ENCODE results near the gene GNA12.

Gene GNA12

DNA sequence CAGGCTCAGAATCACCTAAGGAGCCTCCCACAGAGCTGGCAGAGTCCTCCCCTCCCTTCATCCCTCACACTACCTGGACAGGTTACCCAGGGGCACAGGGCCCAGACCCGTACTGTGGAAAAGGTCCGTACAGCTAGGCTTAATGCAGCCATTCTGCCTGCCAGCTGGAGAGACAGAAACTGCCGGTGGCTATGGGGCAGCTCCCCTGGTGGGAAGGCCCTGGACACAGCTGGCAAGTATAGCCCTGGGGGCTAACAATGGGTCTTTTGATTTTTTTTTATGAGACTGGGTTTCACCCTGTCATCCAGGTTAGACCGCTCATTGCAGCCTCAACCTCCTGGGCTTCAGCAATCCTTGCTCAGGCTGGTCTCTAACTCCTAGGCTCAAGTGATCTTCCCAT is 68.3 kb downstream of the GNA12 start:
- Histone ChIP-seq H3K79me1 (ENCODE audit: low read depth, low read length) (peaks cover 4% of the 10 kb centered on the region), H2BK5ac (ENCODE audit: low read length) (no peak overlapping the region), H4K8ac (ENCODE audit: low read depth, low read length) (no peak overlapping the region), H4K91ac (ENCODE audit: low read depth, low read length, poor library complexity) (no peak overlapping the region), H2AK5ac (ENCODE audit: low read depth, low read length) (no peak overlapping the region), H2BK15ac (ENCODE audit: low read length) (no peak overlapping the region), H2BK120ac (ENCODE audit: low read depth, low read length) (no peak overlapping the region), H3K4me2 (ENCODE audit: insufficient read depth, low read length, poor library complexity, severe bottlenecking) (no peak overlapping the region), H3K18ac (ENCODE audit: low read length) (no peak overlapping the region), H3K9me3 (replicated peaks in 1 of 2; ENCODE audit: control insufficient read depth in 2 of 2, insufficient read depth in 1 of 2, low read depth in 1 of 2, low read length in 2 of 2) (peaks cover 3 to 4% of the 10 kb centered on the region in 2 donors), H2AFZ (ENCODE audit: low read length) (no peak overlapping the region), H3K27ac (replicated peaks; ENCODE audit: low read length) (no peak overlapping the region), H3K4me3 (ENCODE audit: low read length in 2 of 2) (no peak overlapping the region), H3K36me3 (replicated peaks in 1 of 2; ENCODE audit: control insufficient read depth in 2 of 2, insufficient read depth in 2 of 2, low read length in 2 of 2) (peaks cover 4 to 30% of the 10 kb centered on the region in 2 donors), H3K14ac (ENCODE audit: low read length) (no peak overlapping the region), H3K4me1 (ENCODE audit: control insufficient read depth in 2 of 2, insufficient read depth in 1 of 2, low read depth in 1 of 2, low read length in 2 of 2) (no peaks in the 10 kb centered on the region), H3K9ac (ENCODE audit: low read depth, low read length, poor library complexity) (no peak overlapping the region), H3K27me3 (ENCODE audit: control insufficient read depth in 3 of 3, insufficient read depth in 3 of 3, low read depth in 1 of 3, low read length in 3 of 3) (no peaks in the 10 kb centered on the region), H2BK12ac (ENCODE audit: low read length) (no peak overlapping the region), H3K4ac (ENCODE audit: low read length) (no peak overlapping the region), H3K23ac (ENCODE audit: low read depth, low read length, poor library complexity) (no peak overlapping the region)
- WGBS, 2 donors (ENCODE audit: extremely low coverage in 2 of 2, insufficient read length in 2 of 2, insufficient replicate concordance in 1 of 2) = no CpG with 5 or more reads among the region's 4 CpGs
- no peak for DNase-seq (ENCODE audit: low spot score)

DNA sequence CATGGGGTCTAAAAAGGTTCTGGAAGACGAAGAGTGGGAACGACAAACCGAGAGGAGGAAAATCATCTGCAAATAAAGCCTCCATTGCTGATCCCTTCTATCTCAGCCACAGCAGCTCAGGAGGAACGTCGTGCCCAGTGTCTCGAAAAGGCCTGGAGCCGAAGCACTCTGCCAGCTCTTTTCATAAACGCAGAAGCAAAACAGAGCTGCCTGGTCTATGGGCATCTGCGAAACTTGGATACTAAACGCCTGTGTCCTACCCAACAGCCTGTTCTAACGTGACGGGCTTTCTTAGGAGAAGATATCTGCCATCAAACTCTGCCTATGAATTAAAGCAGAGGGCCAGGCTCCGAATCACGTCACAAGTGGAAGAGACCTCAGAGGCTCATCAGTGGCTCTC is 68.7 kb downstream of the GNA12 start:
- Histone ChIP-seq H2AK5ac (ENCODE audit: low read depth, low read length) (no peak overlapping the region), H3K23ac (ENCODE audit: low read depth, low read length, poor library complexity) (no peak overlapping the region), H3K18ac (ENCODE audit: low read length) (no peak overlapping the region), H4K91ac (ENCODE audit: low read depth, low read length, poor library complexity) (no peak overlapping the region), H3K9me3 (replicated peaks in 1 of 2; ENCODE audit: control insufficient read depth in 2 of 2, insufficient read depth in 1 of 2, low read depth in 1 of 2, low read length in 2 of 2) (peaks cover 3 to 4% of the 10 kb centered on the region in 2 donors), H2BK15ac (ENCODE audit: low read length) (no peak overlapping the region), H3K9ac (ENCODE audit: low read depth, low read length, poor library complexity) (no peak overlapping the region), H4K8ac (ENCODE audit: low read depth, low read length) (no peak overlapping the region), H3K27me3 (ENCODE audit: control insufficient read depth in 3 of 3, insufficient read depth in 3 of 3, low read depth in 1 of 3, low read length in 3 of 3) (no peaks in the 10 kb centered on the region), H3K4me1 (ENCODE audit: control insufficient read depth in 2 of 2, insufficient read depth in 1 of 2, low read depth in 1 of 2, low read length in 2 of 2) (no peaks in the 10 kb centered on the region), H3K27ac (replicated peaks; ENCODE audit: low read length) (no peak overlapping the region), H3K4me2 (ENCODE audit: insufficient read depth, low read length, poor library complexity, severe bottlenecking) (no peak overlapping the region), H3K14ac (ENCODE audit: low read length) (no peak overlapping the region), H2BK5ac (ENCODE audit: low read length) (no peak overlapping the region), H3K36me3 (replicated peaks in 1 of 2; ENCODE audit: control insufficient read depth in 2 of 2, insufficient read depth in 2 of 2, low read length in 2 of 2) (peaks cover 4 to 26% of the 10 kb centered on the region in 2 donors), H3K79me1 (ENCODE audit: low read depth, low read length) (peaks cover 4% of the 10 kb centered on the region), H2AFZ (ENCODE audit: low read length) (no peak overlapping the region), H3K4me3 (ENCODE audit: low read length in 2 of 2) (no peak overlapping the region), H2BK120ac (ENCODE audit: low read depth, low read length) (no peak overlapping the region), H2BK12ac (ENCODE audit: low read length) (no peak overlapping the region), H3K4ac (ENCODE audit: low read length) (no peak overlapping the region)
- WGBS, 2 donors (ENCODE audit: extremely low coverage in 2 of 2, insufficient read length in 2 of 2, insufficient replicate concordance in 1 of 2) = no CpG with 5 or more reads among the region's 14 CpGs
- no peak for DNase-seq (ENCODE audit: low spot score)

GRCh38 chr7:2774935-2775334 is 69.2 kb downstream of the GNA12 start:
- Histone ChIP-seq H2AFZ (ENCODE audit: low read length) (no peak overlapping the region), H2BK12ac (ENCODE audit: low read length) (no peak overlapping the region), H3K4ac (ENCODE audit: low read length) (no peak overlapping the region), H3K9ac (ENCODE audit: low read depth, low read length, poor library complexity) (no peak overlapping the region), H4K91ac (ENCODE audit: low read depth, low read length, poor library complexity) (no peak overlapping the region), H3K18ac (ENCODE audit: low read length) (no peak overlapping the region), H4K8ac (ENCODE audit: low read depth, low read length) (no peak overlapping the region), H3K14ac (ENCODE audit: low read length) (no peak overlapping the region), H3K36me3 (replicated peaks in 1 of 2; ENCODE audit: control insufficient read depth in 2 of 2, insufficient read depth in 2 of 2, low read length in 2 of 2) (peaks cover 4 to 23% of the 10 kb centered on the region in 2 donors), H2BK5ac (ENCODE audit: low read length) (no peak overlapping the region), H3K4me2 (ENCODE audit: insufficient read depth, low read length, poor library complexity, severe bottlenecking) (no peak overlapping the region), H3K27ac (replicated peaks; ENCODE audit: low read length) (no peak overlapping the region), H3K4me3 (ENCODE audit: low read length in 2 of 2) (no peak overlapping the region), H3K79me1 (ENCODE audit: low read depth, low read length) (peaks cover 4% of the 10 kb centered on the region), H3K27me3 (ENCODE audit: control insufficient read depth in 3 of 3, insufficient read depth in 3 of 3, low read depth in 1 of 3, low read length in 3 of 3) (no peaks in the 10 kb centered on the region), H3K23ac (ENCODE audit: low read depth, low read length, poor library complexity) (no peak overlapping the region), H2BK120ac (ENCODE audit: low read depth, low read length) (no peak overlapping the region), H3K4me1 (ENCODE audit: control insufficient read depth in 2 of 2, insufficient read depth in 1 of 2, low read depth in 1 of 2, low read length in 2 of 2) (no peaks in the 10 kb centered on the region), H2BK15ac (ENCODE audit: low read length) (no peak overlapping the region), H3K9me3 (replicated peaks in 1 of 2; ENCODE audit: control insufficient read depth in 2 of 2, insufficient read depth in 1 of 2, low read depth in 1 of 2, low read length in 2 of 2) (peaks cover 3 to 4% of the 10 kb centered on the region in 2 donors), H2AK5ac (ENCODE audit: low read depth, low read length) (no peak overlapping the region)
- no CpG with 5 or more reads among the region's 7 CpGs for WGBS, 2 donors (ENCODE audit: extremely low coverage in 2 of 2, insufficient read length in 2 of 2, insufficient replicate concordance in 1 of 2)
- DNase-seq (ENCODE audit: low spot score) = no peak

DNA sequence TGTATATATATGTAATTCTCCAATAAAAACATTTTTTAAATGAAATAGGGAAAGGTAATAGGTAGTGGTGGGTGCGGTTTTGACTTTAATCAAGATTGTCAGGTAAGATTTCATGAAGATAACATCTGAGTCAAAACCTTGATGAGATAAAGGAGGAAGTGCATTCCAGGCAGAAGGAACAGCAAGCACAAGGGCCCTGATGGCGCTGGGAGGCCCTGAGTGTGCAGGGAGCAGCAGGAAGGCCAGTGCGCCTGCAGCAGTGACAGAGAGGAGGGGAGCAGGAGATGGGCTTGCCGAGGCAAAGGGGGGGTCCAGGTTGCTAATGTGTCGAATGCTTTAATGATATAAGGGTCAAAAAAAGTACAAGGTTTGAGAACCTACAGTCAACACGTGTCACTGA is 69.8 kb downstream of the GNA12 start:
- H3K27me3 ChIP-seq (ENCODE audit: control insufficient read depth in 3 of 3, insufficient read depth in 3 of 3, low read depth in 1 of 3, low read length in 3 of 3) = no peaks in the 10 kb centered on the region
- WGBS, 2 donors (ENCODE audit: extremely low coverage in 2 of 2, insufficient read length in 2 of 2, insufficient replicate concordance in 1 of 2) = no CpG with 5 or more reads among the region's 6 CpGs
- no peak overlapping the region for H2BK12ac ChIP-seq (ENCODE audit: low read length)
- H3K14ac ChIP-seq (ENCODE audit: low read length) = no peak overlapping the region
- H3K9ac ChIP-seq (ENCODE audit: low read depth, low read length, poor library complexity) = no peak overlapping the region
- H3K79me1 ChIP-seq (ENCODE audit: low read depth, low read length) = peaks cover 4% of the 10 kb centered on the region
- peaks cover 3 to 4% of the 10 kb centered on the region in 2 donors for H3K9me3 ChIP-seq (replicated peaks in 1 of 2; ENCODE audit: control insufficient read depth in 2 of 2, insufficient read depth in 1 of 2, low read depth in 1 of 2, low read length in 2 of 2)
- H3K4ac ChIP-seq (ENCODE audit: low read length) = no peak overlapping the region
- H2AK5ac ChIP-seq (ENCODE audit: low read depth, low read length) = no peak overlapping the region
- no peaks in the 10 kb centered on the region for H3K4me1 ChIP-seq (ENCODE audit: control insufficient read depth in 2 of 2, insufficient read depth in 1 of 2, low read depth in 1 of 2, low read length in 2 of 2)
- no peak overlapping the region for H3K18ac ChIP-seq (ENCODE audit: low read length)
- H4K91ac ChIP-seq (ENCODE audit: low read depth, low read length, poor library complexity) = no peak overlapping the region
- peaks cover 4 to 23% of the 10 kb centered on the region in 2 donors for H3K36me3 ChIP-seq (replicated peaks in 1 of 2; ENCODE audit: control insufficient read depth in 2 of 2, insufficient read depth in 2 of 2, low read length in 2 of 2)
- no peak overlapping the region for H3K4me2 ChIP-seq (ENCODE audit: insufficient read depth, low read length, poor library complexity, severe bottlenecking)
- H2BK15ac ChIP-seq (ENCODE audit: low read length) = no peak overlapping the region
- no peak overlapping the region for H4K8ac ChIP-seq (ENCODE audit: low read depth, low read length)
- no peak overlapping the region for H2BK120ac ChIP-seq (ENCODE audit: low read depth, low read length)
- H3K23ac ChIP-seq (ENCODE audit: low read depth, low read length, poor library complexity) = no peak overlapping the region
- no peak overlapping the region for H3K27ac ChIP-seq (replicated peaks; ENCODE audit: low read length)
- H3K4me3 ChIP-seq (ENCODE audit: low read length in 2 of 2) = no peak overlapping the region
- no peak overlapping the region for H2AFZ ChIP-seq (ENCODE audit: low read length)
- DNase-seq (ENCODE audit: low spot score) = no peak
- no peak overlapping the region for H2BK5ac ChIP-seq (ENCODE audit: low read length)

All from neuronal stem cell (in vitro differentiated cells).